Activated T-cell treated with anti-CD3 and anti-CD28 coated beads for 1 hour (primary cell): ENCODE measurements around the gene SPRR5.

Experiments used
- DNase-seq: peaks from one replicate; pipeline ENCODE4 v3.0.0-alpha.2; 2020; ENCODE audit warnings: low read depth

Gene SPRR5

GRCh38 chr1:152946248-152946647, 758 bp upstream of the SPRR5 start:
- DNase-seq = no peak

DNA sequence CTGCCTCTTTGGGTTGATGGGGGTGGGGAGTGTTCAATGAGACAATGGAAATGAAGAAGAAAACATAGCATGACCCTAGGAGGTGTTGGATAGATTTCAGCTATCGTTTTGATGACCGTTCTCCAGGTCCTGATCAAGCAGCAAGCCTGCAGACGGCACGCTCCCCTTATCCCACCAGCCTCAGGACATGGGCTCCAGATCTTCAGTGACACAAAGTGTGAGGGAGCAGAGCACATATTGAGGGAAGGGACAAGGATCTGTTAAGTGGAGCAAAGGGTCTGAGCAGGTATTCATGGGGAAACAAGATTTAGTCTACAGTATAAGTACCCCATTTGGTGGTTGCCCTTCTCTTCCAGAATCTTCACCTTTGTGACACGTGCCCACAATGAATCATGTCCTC, 4.7 kb downstream of the SPRR5 start:
- no peak for DNase-seq

DNA sequence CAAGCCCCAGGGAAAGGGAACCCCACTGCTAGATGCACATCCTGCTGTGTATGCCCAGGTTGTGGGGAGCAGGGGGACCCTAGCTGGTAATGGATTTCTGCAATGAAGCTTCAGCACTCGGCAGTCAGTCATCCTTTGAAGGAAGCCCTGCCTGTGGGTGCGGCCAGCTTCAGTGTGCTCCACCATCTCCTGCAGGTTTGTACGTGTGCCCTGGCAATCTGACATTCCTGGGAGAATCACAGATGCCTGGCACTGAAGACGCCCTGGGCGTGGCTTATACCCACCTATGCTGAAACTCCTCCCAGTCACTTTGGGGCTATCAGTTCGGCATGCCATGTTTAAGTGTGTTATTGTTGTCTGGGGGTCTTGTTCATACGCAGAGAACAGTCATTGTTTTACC, 6.8 kb downstream of the SPRR5 start:
- DNase-seq = no peak

GRCh38 chr1:152954436-152954835, 7.4 kb downstream of the SPRR5 start:
- DNase-seq = no peak

DNA sequence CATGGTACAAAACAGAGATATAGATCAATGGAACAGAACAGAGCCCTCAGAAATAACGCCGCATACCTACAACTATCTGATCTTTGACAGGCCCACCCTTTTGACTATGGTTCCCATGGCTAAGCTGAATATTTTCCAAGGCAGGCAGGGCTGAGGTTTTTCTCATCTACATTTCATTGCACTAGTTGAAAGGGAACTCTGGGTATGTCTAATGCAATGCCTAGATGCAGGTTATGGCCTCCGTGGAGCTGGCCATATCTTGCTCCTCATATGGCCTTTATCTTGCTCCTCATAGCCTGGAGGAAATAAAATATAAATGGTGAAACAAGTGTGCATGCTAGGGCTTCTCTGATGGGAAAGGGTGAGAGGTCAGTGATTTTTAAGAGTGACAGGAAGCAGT, 10.6 kb downstream of the SPRR5 start:
- DNase-seq = no peak

DNA sequence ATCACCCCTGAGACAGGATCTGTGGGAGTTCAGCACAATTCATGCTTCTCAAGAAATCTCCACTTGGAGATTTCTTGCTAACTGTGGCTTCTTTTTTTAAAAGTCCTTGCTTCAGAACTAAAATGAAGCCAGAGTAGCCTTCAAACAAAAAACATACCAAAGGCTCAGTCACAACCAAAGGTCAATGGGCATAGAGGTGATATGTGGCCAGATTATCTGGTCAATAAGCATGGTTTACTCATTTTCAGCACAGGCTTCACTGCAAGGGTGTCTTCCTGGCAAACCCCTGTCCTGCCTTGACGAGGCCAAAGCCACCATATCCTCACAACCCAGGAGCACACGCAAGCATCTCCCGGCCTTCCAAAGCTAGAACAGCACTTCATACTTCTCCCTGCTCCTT, 12.3 kb downstream of the SPRR5 start:
- DNase-seq = no peak

GRCh38 chr1:152959801-152960451, 12.9 kb downstream of the SPRR5 start:
- DNase-seq = no peak

DNA sequence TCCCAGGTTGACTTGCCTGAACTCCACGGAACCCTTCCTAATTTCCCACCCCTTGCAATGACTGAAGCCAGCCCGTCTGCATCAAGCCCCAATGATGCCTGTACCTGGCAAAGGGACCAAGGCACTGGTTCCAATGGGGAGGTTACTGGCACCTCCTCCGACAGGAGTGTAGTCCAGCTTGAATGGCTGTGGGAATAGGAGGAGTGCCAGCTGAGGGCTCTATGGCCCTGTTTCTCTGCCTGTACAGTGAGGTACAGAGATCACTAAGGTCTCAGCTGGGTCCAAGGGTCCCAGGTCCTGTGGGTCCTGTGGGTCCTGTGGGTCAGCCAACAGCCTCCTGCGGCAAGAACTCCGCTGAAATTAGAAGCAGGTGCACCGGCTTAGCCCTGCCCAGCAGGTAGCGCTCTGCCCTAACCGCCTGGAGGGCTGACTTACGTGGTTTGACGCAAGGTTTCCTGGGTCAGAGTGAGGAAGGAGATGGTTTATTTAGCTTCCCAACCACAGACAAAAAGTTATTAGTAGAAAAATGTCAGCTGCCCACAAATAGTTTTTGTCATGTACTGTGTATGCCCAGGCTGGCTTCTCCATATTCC, 13.5 kb downstream of the SPRR5 start:
- DNase-seq = no peak

DNA sequence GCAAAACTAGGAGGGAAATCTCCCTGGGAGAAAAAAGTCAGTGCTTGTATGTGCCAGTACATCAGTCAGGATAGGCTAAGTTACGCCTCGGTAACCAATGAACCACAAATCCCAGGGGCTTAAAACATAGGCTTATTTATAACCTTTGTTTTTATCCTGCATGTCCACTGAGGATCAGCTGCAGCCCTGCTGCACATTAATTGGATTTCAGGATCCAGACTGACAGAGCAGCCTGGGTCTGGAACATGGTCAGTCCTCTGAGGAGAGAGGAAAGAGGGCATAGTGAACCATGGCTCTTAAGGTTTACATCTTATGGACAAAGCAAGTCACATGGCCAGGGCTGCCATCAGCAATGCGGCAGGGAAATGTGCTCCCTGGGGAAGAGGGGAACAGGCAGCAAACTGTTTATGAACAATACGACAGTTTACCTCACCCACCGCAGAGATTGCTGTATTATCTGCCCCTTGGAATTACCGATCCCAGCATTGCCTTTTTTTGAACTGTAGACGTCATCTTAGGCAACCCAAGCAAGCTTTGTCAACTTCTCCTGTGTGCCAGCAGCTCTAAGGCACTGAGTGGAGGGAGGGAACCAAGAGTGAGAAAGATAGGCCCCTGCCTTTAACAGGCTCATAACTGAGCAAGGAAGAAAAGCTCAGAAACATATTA, 14.4 kb downstream of the SPRR5 start:
- DNase-seq = no peak

GRCh38 chr1:152962876-152963415, 15.9 kb downstream of the SPRR5 start:
- no peak for DNase-seq

DNA sequence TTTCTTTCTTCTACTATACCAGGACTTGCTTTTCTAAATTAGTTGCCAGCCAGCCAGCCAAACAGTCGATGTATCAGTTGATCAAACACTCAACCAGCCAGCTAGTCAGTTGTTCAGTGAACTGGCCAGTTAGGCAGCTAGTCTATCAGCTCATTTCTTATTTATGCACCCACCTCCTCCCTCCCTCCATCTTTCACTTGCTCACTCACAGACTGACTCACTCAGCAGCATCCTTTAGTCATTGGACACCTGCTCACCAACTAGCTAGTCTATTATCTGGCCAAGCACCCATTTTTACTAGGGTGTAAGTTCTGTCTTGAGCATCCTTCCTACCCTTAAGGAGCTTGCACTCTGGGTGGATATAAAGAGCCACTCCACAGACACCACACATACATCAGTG, 17.5 kb downstream of the SPRR5 start:
- no peak for DNase-seq

- DNase-seq = no peak
Observed at GRCh38 chr1:152965853-152966252, 18.8 kb downstream of the SPRR5 start.

GRCh38 chr1:152967201-152967600, 20.2 kb downstream of the SPRR5 start:
- DNase-seq = no peak

DNA sequence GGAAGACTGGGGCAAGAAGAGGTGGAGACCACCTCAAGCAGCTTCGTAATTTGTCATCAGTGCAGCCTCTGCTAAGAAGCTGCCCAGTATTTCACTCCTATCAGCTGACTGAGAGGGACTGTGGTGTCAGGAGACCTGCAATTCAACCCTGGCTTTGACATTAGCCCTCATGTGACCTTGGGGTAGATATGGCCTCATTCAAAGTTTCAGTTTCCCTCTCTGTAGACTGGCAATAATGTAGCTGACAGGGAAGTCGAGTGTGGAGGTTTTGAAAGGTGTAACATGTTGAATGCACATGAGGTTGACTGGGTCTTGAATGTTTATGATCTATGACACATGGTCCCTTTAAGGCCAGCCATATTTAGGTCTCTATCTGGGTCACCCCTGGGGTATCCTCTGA, 21.2 kb downstream of the SPRR5 start:
- no peak for DNase-seq

DNA sequence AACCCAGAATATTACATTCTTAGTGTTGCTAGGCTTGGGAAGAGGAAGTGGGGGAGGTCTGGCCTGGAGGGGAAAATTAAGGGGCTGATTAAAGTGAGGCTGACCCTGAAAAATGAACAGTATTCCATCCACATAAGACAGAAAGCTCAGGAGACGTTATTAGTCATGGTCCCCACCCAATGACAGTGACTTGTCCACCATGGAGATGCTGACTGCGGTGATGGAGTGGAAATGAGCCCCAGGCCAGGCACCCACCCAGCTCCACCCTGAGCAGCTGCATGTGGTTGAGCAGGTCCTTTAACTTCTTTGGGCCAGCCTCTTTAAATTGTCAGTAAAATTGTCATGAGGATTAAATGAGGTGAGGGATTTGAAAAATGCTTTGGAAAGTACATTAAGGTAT, 22.0 kb downstream of the SPRR5 start:
- no peak for DNase-seq

GRCh38 chr1:152970495-152970894, 23.5 kb downstream of the SPRR5 start, which contains the start of gene SPRR4:
TSS of gene SPRR4 (plus strand) at chr1:152970648. CDS start at chr1:152971891, 1,243 bp downstream.
- no peak for DNase-seq

GRCh38 chr1:152972196-152972886, 25.3 kb downstream of the SPRR5 start:
- DNase-seq = no peak

DNA sequence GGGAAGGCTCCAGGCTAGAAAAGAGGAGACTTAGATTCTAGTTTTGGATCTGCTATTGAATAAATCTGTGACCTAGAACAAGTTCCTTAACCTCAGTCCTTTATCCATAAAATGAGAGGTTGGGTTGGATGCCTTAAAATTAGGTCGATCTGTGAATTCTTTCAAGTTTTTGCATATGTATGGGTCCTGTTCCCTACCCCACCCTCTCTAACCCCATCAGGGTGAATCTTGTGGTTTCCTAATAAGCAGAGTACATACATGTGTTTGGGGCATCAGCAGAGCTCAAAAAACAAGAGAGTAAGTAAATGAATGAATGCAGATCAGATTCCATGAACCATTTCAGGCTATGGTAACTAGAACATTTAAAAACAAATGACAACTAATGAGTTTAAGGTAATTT, 29.7 kb downstream of the SPRR5 start:
- DNase-seq = no peak

DNA sequence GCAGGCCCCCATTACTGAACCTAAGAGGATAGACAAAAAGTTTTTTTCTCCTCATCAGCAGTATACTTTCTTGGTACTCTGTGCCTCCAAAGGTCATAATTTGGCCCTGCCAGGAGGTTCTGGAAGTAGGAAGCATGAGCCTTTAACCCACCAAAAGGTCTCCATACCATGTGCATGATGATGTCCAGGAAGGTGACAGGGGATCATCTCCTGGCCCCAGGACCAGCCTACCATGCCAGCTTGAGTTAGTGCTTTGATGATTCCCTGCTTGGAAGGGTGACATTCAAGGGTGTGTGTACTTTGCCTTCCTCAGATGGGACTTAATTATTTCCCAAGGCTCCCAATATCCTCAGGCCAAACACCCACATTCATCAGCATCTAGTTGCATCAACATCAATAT, 30.6 kb downstream of the SPRR5 start:
- no peak for DNase-seq

GRCh38 chr1:152980676-152981075, 33.7 kb downstream of the SPRR5 start:
- no peak for DNase-seq

DNA sequence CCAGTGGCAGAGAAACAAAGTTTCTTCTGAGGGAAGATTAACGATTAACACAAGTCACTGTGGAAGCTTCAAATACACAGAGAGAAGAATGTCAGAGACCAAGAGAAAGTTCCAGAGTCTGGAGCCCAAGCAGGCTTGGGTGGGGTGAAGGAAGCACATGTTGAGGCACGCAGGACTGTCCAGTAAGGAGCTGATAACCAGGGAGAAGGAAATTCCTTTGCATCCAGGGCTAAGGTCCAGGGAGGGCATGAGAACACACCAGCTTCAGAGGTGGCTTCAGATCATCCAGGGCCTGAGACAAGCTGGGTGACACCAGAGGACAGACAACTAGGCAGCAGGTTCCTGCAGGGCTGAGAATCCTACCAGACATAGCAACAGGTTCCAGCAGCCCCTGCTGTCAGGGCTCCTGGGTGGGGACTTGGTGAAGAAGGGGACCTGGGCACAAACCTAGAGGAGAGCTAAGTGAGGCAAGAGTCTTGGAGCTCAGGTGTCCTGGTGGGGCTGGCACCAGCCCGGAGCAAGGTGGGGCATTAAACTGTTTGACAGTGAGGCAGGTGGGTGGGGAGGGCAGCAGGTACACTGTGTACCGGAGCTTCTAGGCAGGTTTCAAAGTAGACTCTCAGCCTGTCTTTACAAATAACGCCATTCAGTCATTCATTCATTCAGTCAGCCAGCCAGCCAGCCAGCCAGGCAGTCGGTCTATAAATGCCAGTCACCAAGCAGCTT, 34.3 kb downstream of the SPRR5 start:
- no peak for DNase-seq

DNA sequence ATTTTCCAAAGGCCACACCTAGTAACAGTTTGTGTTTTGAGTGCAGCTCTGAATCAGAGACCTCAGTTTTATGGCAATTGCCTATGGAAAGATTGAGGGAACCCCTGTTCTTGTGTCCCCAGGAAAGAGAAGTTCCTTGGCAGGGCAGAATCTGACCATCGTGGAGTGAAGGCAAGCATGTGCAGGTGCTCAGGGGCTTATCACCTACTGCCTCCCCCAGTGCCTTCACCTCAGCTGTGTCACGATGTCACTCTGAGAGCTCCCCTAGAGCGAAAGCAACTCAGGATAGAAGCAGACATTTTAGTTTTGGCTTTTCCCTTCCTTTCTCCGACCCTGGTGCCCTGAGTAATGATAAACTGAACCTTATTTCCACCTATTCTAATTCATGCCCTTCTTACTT, 35.1 kb downstream of the SPRR5 start:
- no peak for DNase-seq
